Endometrial microvascular endothelial cells (primary cell): Measurements from ENCODE around the gene NUBPL. TPM values are rescaled to one million over a fixed set of nuclear protein-coding genes. Genes with fewer than 3 reads are reported as not detected.

Experiments used
- in situ Hi-C: cut with HindIII; loops from 2 replicates; pipeline ENCODE4 v1.10.0; 2017; ENCODE audit warnings: low sequenced_read_pairs, low pct_unique_long_range_greater_than_20kb; ENCODE audit errors: inconsistent ontology term
- total RNA-seq: library from RNA; depleted of rRNA; stranded (reverse); fragments of >200 nt; gene quantifications from one replicate; pipeline ENCODE4 v1.2.3, GENCODE V29; 2015; ENCODE audit errors: inconsistent ontology term

NUBPL gene, protein sequence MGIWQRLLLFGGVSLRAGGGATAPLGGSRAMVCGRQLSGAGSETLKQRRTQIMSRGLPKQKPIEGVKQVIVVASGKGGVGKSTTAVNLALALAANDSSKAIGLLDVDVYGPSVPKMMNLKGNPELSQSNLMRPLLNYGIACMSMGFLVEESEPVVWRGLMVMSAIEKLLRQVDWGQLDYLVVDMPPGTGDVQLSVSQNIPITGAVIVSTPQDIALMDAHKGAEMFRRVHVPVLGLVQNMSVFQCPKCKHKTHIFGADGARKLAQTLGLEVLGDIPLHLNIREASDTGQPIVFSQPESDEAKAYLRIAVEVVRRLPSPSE
- 6.6 TPM for total RNA-seq

DNA sequence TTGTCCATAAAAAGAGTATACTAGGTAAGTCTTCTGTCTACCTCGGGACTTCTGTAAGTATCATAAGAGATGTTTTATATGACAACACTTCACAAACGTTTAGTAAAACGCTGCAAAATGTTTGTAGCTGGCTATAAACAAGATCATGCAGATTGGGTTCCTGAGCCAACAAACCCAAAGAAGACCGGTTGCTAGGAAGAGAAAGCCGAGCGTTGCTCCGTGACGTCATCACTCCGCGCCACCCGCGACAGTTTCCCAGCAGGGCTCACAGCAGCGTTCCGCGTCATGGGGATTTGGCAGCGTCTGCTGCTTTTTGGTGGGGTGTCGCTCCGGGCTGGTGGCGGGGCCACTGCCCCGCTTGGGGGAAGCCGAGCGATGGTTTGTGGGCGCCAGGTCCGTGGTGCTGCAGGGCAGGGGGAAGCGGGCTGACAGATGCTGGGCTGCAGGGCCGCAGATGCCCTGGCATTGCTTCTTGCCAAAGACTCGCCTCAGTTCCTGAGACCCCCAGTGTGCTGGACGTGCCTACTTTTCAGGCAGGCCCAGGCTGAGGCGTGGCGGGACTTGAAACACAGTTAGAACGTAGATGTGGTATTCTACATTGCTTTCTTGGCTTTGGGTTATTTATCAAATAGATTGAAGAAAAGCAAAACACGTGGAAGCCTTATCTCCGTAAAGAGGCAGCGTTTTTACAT lies at the start of gene NUBPL:
Gene NUBPL, plus strand, starts transcription at position 250 of the 692 bp plus-strand sequence. Its CDS starts 36 bp downstream, at position 286.
- in situ Hi-C loops, result loop anchor here (25.0 kb wide), 1 partner anchor 376 kb away; no protein-coding TSS in a partner anchor

DNA sequence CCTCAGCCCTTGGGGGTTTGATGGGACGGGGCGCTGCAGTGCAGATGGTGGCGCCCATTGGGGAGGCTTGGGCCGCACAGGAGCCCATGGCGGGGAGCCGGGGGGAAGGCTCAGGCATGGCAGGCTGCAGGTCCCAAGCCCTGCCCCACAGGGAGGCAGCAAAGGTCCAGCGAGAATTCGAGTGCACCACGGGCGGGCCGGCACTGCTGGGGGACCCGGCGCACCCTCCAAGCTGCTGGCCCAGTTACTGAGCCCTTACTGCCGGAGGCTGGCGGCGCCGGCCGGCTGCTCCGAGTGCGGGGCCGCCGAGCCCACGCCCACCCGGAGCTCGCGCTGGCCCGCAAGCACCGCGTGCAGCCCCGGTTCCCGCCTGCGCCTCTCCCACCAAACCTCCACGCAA lies 34.1 kb upstream of the NUBPL start:
- in situ Hi-C loops, result no loop called here

DNA sequence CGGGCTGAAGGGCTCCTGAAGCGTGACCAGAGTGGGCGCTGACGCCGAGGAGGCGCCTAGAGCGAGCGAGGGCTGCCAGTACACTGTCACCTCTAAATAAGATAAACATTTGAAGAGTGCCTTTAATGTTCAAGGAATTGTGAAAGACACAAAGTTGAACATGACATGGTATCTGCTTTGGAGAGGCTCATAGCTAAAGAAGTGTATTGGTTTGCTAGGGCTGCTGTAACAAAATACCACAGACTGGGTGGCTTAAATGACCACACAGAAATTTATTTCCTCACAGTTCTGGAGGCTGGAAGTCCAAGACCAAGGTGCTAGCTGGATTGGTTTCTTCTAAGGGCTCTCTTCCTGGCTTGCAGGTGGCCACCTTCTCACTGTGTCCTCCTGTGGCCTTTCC lies 33.7 kb upstream of the NUBPL start:
- in situ Hi-C loops, result no loop called here

DNA sequence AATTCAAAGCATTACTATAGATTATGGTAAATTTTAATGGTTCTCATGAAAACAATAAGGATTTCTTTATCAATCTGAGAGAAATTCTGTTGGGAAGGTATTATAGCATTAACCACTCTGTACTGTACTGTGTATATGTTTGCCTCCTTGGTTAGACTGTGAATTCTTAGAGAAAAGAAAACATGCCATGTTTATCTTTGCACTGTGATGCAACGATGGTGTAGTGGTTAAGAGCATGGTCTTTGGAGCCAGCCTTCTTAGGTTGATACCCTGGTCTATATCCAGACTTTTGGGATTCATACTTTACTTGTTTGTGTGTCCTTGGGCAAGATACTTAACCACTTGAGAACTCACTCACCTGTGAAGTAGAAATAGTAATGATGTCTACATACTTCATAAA lies 32.2 kb upstream of the NUBPL start:
- in situ Hi-C loops, result no loop called here

DNA sequence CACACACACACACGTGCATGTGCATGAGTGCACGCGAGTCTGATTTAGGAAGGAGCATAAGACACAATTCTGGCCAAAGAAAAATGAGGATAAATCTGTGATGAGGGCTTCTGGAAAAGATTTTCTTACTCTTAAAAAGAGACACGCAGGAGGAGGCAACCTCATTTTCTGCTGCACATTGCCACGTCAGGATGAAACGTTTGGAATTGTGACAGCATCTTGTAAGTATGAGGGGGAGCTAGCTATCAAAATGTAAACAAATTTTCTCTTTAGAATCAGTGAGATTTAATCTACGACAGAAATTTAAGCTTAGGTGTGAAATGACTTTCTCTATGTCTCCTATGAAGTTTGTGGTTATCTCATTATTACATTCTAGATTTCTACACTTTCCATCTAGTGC lies 31.1 kb upstream of the NUBPL start:
- in situ Hi-C loops, result no loop called here

DNA sequence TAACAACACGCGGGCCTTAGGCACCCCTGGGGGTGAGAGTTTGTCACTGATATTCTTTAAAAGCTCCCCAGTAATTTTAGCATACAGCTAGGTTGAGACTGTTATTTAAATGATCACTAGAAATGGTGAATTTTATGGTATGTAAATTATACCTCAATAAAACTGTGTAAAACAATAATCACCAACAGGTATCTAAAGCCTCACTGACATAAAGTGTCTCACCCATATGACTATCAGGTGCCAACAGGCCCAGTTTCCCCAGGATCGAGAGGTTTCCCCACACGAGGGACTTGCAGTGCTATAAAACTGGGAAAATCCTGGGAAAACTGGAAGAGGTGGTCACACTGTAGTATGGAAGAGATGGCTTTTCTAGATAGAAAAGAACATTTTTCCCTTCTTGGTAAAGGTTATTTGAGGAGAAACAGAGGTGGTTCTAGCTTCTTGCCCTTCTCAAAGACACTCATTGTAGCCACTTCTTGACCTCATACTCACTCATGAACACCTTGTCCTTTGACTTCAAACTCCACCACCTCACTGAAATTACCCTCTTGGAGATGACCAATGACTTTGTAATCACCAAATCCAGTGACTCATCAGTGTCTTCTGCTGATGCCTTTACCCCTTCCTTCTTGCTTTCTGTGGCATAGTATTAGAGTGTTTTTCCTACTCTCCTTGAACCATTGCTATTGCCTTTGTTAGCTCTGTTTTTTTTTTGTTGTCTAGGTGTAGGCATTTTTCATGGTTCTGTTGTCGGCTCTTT lies 24.8 kb upstream of the NUBPL start:
- in situ Hi-C loops, result no loop called here

DNA sequence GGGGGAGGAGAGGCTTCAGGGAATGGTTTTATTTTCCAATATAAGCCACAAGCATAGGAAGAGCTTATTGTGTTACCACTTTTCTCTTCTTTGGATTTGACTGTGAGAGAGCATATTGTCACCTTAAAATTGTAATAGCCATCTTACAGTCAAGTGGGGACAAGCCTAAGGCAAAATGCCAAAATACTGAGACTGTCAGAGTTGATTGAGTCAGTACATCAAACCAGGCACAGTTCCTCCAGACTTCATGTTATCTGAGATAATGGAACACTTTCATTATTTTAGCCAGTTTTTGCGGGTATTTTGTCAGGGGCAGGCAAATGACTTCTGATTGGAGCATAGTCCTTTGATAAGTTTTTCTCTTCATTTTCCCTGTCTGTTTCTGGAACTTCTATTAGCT lies 19.5 kb upstream of the NUBPL start:
- in situ Hi-C loops, result no loop called here

DNA sequence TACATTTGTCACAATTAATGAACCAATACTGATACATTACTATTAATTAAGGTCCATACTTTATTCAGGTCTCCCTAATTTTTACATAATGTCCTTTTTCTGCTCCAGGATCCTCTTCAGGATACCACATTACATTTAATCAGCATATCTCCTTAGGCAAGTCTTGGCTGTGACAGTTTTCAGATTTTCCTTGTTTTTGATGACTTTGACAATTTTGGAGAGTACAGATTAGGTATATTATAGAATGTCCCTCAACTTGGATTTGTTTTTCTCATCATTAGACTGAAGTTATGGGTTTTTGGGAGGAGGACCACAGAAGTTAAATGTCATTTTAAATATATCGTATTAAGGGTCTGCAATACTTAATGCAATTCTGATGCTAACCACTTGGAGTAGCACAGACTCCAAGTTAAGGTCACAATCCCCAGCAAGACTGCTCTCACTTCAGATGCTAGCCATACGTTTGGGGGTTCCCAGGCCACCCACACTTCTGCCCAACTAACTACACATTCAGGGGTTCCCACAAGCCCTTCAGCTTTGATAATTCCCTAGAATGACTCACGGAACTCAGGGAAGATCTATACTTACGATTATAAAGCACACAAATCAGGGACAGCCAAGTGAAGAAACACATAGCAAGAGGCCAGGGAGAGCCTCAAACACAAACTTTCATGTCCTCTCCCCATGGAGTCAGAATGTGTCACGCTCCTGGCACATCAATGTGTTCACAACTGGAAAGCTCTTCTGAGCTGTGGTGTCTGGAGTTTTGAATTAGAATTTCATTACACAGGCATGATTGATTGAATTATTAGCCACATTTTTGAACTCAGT lies 17.0 kb upstream of the NUBPL start:
- in situ Hi-C loops, result no loop called here

DNA sequence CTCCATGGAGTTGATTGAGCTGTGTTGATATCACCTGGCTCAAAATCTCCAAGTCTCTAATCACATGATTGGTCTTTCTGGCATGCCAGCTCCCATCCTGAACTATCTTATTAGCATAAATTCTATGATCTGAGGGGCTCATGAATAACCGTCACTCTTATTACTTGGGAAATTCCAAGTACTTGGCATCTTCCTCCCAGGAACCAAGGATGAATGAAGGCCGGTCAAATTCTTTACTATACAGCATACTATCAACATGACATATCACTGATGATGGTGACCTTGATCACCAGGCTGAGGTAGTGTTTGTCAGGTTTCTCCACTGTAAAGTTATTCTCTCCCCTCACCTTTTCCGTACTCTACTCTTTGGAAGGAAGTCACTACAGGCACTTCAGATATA lies 16.4 kb upstream of the NUBPL start:
- in situ Hi-C loops, result no loop called here

DNA sequence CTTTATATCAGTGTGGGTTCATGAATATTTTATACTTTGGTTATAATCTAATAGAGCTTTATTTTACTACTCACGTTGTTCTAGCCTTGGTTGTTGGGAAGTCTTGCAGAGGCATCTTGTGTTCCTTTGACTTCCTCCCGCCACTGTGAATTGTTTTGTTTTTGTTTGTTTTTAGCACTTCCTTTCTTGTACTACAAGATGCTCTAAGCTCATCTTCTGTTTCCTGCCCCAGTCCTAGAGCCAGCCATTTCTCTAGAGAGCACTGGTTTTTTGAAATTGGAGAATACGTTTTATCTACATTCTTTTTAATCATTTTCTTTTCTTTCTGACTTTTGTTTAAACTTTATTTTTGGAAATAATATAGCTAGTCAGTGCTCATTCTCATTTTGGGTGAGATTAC lies 15.9 kb upstream of the NUBPL start:
- in situ Hi-C loops, result no loop called here

DNA sequence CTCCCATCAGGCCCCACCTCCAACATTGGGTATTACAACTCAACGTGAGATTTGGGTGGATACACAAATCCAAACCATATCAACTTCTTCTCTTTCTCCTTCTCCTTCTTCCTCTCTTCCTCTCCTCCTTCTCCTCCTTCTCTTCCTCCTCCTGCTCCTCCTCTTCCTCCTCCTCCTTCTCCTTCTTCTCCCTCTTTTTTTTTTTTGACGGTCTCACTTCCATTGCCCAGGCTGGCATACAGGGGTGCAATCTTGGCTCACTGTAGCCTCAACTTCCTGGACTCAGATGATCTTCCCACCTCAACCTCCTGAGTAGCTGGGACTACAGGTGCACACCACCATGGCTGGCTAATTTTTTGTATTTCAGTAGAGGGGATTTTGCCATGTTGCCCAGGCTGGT lies 11.4 kb upstream of the NUBPL start:
- in situ Hi-C loops, result loop anchor here (25.0 kb wide), 1 partner anchor 387 kb away; no protein-coding TSS in a partner anchor

DNA sequence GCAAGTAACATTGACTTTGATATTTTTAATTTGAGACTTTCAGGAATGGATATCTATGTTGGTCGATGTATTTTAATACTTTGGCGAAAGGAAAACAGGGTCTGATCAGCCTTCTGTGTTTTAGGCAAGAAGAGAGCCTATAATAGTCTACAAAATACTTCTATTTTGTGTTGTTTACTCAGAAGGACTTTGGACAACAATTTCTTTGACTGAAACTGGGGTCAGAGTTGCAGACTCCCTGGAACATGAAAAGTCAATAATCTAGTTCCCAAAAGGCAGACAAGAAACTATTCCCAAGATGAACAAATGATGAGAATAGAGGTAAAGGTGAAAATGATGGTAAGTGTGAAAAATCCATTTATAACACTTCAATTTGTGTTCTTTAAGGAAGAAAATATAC lies 10.6 kb upstream of the NUBPL start:
- in situ Hi-C loops, result loop anchor here (25.0 kb wide), 1 partner anchor 387 kb away; no protein-coding TSS in a partner anchor

DNA sequence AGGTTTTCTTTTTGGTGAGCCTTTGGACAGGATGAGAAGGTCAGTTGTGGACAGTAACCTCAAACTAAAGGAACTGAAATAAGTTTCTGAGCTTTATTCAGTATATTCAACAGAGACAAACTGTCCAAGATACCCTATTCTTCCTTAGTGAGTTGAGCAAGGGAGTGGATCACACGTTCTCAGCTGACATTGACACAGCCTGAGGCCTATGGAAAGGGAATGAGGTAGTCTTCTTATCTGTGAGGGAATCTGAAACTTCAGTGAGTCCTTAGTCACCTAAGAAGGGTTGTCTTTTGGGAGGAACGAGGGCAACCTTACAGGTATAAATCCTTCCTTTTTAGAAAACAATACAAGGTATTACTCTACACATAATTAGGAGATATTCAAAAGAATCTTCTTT lies 5.0 kb upstream of the NUBPL start:
- in situ Hi-C loops, result loop anchor here (25.0 kb wide), 1 partner anchor 381 kb away; no protein-coding TSS in a partner anchor

DNA sequence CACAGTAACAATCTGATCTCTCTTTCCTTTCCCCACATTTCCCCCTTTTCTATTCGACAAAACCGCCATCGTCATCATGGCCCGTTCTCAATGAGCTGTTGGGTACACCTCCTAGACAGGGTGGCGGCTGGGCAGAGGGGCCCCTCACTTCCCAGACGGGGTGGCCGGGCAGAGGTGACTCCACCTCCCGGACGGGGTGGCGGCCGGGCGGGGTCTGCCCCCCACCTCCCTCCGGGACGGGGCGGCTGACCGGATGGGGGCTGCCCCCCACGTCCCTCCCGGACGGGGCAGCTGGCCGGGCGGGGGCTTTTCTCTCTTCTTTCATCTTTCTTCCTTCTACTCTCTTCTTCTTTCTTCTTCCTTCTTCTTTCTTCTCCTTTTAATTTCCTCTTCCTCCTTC lies 1.3 kb upstream of the NUBPL start:
- in situ Hi-C loops, result loop anchor here (25.0 kb wide), 1 partner anchor 377 kb away; no protein-coding TSS in a partner anchor

DNA sequence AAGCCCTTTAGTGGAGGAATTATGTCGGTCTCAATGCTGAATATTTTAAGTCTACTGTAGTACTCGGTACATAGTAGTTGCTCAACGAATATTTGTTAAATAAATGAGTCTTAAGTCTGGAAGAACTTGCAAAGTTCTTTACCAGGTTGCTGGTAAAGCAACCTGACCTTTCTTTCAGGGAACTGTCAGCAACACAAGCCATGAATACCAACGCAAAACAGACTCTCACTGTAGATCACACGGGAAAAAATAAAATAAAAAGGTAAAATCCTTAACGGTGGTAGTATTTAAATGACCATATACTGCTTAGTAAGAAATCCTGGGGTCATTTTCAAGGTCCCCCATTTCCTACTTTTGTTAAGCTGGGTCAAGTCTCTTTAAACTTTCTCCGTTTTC lies 447 bp upstream of the NUBPL start:
- in situ Hi-C loops, result loop anchor here (25.0 kb wide), 1 partner anchor 377 kb away; no protein-coding TSS in a partner anchor

DNA sequence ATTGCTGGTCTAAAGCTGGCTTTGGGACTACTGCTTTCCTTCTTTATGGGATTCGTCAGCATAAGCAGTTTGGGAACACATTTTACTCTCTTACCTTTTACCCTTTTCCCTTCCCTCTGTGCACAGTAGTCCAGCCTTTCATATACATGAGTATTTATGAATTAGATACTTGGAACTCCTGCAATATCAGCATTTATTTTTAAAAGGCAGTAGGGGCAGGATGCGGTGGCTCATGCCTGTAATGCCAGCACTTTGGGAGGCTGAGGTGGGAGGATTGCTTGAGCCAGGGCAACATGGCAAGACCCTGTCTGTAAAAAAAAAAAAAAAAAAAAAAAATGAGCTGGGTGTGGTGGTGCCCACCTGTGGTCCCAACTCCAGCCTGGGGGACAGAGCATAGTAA lies 3.0 kb downstream of the NUBPL start:
- in situ Hi-C loops, result loop anchor here (25.0 kb wide), 1 partner anchor 373 kb away; no protein-coding TSS in a partner anchor

DNA sequence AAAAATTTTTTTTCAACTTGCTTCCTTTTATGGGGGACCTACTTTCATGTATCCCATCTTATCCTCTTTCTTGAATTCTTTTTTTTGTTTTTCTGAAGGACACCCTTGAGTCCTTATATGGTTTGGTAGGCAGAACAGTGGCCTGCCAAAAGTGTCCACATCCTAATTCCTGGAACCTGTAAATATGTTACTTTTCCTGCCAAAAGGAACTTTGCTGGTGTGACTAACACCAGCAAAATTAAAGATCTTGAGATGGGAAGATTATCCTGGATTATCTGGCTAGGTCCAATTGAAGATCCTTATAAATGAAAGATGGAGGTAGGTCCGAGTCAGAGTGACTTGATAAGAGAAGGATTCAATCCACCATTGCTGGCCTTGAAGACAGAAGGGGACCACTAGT lies 5.3 kb downstream of the NUBPL start:
- in situ Hi-C loops, result loop anchor here (25.0 kb wide), 1 partner anchor 371 kb away; no protein-coding TSS in a partner anchor

DNA sequence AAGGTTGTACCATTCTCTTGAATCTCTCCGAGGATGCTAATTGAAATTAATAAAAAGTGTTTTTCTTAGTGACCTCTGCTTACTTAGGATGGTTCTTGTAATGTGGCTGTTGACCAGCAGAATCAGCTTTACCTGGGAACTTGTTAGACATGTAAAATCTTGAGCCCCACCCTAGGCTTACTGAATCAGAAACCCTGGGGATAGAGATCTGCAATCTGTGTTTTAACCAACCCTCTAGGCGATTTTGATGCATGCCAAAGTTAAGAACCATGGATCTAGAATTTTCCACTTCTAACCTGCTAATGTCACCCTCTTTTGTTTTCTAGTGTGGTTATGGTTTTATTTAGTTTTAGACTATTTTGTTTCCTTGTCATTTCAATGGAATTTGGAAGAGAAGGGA lies 6.5 kb downstream of the NUBPL start:
- in situ Hi-C loops, result loop anchor here (25.0 kb wide), 1 partner anchor 370 kb away; no protein-coding TSS in a partner anchor
